ENCODE data around the gene PASD1.

GRCh38 chrX:151687635-151688034, 124.2 kb downstream of the PASD1 start:
- no peak for TF ChIP-seq CTCF (IDR thresholded peaks at IDR 0.05)
- TF ChIP-seq POLR2A (IDR thresholded peaks at IDR 0.05), result no peak
